BE2C (cell line): ENCODE results near the gene ADGRL3.
"Not testable (repeated sequence)": the region's sequence is repeated elsewhere in the genome, so short reads cannot be mapped to it uniquely, and the experiment has no call there.

Experiments
- DNase-seq: peaks from one replicate; pipeline ENCODE4 v3.0.0-alpha.2; 2020
- H3K27me3 ChIP-seq: fragments of 250-450 bp; sonication (Bioruptor Pico); 2 replicates; pipeline ENCODE4 v1.5.1; 2020; ENCODE audit warnings: mild to moderate bottlenecking
- H3K36me3 ChIP-seq: fragments of 250-450 bp; sonication (Bioruptor Pico); 2 replicates; pipeline ENCODE4 v1.5.1; 2020; ENCODE audit warnings: mild to moderate bottlenecking
- H3K4me1 ChIP-seq: fragments of 250-450 bp; sonication (Bioruptor Pico); 2 replicates; pipeline ENCODE4 v1.5.1; 2020
- H3K4me3 ChIP-seq: 2 replicates; pipeline ENCODE4 v1.5.1; 2011; ENCODE audit warnings: low read depth, low read length
- H3K9me3 ChIP-seq: fragments of 250-450 bp; sonication (Bioruptor Pico); 2 replicates; pipeline ENCODE4 v1.5.1; 2020
- TF ChIP-seq, protein P1 (sequence below): IDR thresholded peaks from 2 replicates; pipeline ENCODE4 v1.5.1; 2012; ENCODE audit warnings: mild to moderate bottlenecking, low read depth, low read length

Gene ADGRL3

DNA sequence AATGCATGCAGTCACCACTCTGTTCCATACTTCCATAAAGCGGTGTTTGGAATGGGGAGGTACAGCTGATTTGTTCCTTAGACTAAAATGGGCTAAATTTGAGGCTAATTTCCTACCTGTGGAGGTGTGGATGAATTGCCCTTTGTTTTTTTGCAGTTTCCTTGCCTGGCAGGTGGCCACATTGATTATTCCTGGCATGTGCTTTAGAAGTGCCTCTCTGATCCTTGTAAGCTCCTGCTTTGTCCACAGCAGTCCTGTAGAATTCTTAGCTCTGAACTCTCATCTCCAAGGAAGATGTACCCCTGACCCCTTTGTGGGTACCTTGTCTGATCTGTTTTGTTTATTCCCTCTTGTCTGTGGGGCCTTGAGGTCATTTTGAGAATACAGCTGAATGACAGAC, 136.8 kb downstream of the ADGRL3 start:
- Histone ChIP-seq H3K4me3 (no peak overlapping the region), H3K27me3 (no peaks in the 10 kb centered on the region), H3K4me1 (no peaks in the 10 kb centered on the region), H3K9me3 (no peaks in the 10 kb centered on the region), H3K36me3 (no peaks in the 10 kb centered on the region)
- no peak for DNase-seq
- TF ChIP-seq, protein P1, sequence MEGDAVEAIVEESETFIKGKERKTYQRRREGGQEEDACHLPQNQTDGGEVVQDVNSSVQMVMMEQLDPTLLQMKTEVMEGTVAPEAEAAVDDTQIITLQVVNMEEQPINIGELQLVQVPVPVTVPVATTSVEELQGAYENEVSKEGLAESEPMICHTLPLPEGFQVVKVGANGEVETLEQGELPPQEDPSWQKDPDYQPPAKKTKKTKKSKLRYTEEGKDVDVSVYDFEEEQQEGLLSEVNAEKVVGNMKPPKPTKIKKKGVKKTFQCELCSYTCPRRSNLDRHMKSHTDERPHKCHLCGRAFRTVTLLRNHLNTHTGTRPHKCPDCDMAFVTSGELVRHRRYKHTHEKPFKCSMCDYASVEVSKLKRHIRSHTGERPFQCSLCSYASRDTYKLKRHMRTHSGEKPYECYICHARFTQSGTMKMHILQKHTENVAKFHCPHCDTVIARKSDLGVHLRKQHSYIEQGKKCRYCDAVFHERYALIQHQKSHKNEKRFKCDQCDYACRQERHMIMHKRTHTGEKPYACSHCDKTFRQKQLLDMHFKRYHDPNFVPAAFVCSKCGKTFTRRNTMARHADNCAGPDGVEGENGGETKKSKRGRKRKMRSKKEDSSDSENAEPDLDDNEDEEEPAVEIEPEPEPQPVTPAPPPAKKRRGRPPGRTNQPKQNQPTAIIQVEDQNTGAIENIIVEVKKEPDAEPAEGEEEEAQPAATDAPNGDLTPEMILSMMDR, result no peak

DNA sequence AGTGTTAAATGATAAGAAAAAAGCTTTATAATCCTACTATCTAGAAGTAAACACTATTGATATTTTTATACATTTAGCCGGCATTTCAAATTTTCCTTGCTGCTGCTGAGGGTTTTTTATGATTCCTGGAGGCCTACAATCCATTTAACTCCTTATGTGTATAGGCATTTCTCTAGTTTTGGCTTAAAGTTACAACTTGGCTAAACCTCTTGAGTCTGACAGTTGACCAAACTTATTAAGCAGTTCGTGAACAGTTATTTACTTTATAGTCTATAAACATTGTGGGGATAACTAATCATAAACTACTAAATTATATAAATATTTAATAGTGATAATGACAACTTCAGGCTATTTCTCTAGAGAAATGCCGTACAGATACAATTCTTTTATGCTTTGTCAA, 141.9 kb downstream of the ADGRL3 start:
- H3K27me3 ChIP-seq, result no peaks in the 10 kb centered on the region
- H3K4me3 ChIP-seq, result no peak overlapping the region
- DNase-seq, result no peak
- H3K4me1 ChIP-seq, result no peaks in the 10 kb centered on the region
- no peaks in the 10 kb centered on the region for H3K36me3 ChIP-seq
- no peaks in the 10 kb centered on the region for H3K9me3 ChIP-seq
- TF ChIP-seq, protein P1, result no peak

DNA sequence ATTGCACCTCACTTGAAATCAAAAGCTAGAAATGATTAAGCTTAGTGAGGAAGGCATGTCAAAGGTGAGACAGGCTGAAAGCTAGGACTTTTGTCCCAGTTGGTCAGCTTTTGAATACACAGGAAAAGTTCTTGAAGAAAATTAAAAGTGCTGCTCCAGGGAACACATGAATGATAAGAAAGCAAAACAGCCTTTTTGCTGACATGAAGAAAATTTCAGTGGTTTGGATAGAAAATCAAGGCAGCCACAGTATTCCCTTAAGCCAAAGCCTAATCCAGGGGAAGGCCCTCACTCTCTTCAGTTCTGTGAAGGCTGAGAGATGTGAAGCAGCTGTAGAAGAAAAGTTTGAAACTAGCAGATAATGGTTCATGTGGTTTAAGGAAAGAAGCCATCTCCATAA, 150.8 kb downstream of the ADGRL3 start:
- Histone ChIP-seq H3K4me3 (no peak overlapping the region), H3K36me3 (no peaks in the 10 kb centered on the region), H3K9me3 (no peaks in the 10 kb centered on the region), H3K27me3 (no peaks in the 10 kb centered on the region), H3K4me1 (no peaks in the 10 kb centered on the region)
- DNase-seq, result no peak
- TF ChIP-seq, protein P1, result no peak

DNA sequence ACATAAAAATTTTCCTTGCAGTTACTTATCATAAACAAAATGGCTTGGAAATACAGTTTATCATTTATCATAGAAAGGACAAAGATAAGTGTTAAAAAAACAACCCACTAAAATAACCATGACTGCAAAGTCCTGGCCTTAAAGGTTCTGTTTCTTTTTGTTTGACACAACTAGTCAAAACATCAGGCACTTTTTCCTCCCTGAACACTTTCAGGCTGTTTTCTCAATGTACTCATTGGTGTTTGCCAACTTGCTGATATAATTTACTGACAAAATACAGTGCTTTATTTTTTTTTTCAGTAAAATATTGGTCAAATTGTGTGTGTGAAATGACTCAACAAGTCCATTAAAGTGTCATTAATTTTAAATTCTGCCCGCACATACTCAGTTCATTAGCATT, 156.6 kb downstream of the ADGRL3 start:
- Histone ChIP-seq H3K4me3 (no peak overlapping the region), H3K4me1 (no peaks in the 10 kb centered on the region), H3K9me3 (no peaks in the 10 kb centered on the region), H3K27me3 (no peaks in the 10 kb centered on the region), H3K36me3 (no peaks in the 10 kb centered on the region)
- TF ChIP-seq, protein P1, result no peak
- no peak for DNase-seq

DNA sequence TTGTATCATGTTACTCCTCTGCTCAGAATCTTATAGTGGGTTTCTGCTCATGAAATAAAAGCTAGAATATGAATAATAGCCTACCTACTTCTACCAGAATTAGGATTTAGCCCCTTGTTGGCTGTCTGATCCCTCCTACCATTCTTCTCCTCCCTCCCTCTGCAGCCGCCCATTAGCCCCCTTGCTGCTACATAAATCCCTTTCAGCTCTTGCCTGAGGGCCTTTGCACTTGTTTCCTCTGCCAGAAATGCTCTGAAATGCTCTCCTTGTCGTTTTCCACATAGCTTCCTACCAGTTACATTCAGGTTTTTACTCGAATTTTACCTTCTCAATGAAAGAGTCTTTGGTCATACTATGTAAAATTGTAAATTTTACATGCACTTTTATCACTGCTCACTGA, 159.2 kb downstream of the ADGRL3 start:
- TF ChIP-seq, protein P1, result no peak
- Histone ChIP-seq H3K27me3 (no peaks in the 10 kb centered on the region), H3K4me1 (no peaks in the 10 kb centered on the region), H3K9me3 (no peaks in the 10 kb centered on the region), H3K36me3 (no peaks in the 10 kb centered on the region), H3K4me3 (no peak overlapping the region)
- no peak for DNase-seq

DNA sequence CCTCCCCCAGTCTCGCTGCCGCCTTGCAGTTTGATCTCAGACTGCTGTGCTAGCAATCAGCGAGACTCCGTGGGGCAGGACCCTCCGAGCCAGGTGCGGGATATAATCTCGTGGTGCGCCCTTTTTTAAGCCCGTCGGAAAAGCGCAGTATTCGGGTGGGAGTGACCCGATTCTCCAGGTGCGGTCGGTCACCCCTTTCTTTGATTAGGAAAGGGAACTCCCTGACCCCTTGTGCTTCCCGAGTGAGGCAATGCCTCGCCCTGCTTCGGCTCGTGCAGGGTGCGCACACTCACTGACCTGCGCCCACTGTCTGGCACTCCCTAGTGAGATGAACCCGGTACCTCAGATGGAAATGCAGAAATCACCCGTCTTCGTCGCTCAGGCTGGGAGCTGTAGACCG, 172.7 kb downstream of the ADGRL3 start:
- H3K9me3 ChIP-seq, H3K4me1 ChIP-seq, H3K36me3 ChIP-seq, H3K4me3 ChIP-seq, DNase-seq, H3K27me3 ChIP-seq: not testable (repeated sequence)

DNA sequence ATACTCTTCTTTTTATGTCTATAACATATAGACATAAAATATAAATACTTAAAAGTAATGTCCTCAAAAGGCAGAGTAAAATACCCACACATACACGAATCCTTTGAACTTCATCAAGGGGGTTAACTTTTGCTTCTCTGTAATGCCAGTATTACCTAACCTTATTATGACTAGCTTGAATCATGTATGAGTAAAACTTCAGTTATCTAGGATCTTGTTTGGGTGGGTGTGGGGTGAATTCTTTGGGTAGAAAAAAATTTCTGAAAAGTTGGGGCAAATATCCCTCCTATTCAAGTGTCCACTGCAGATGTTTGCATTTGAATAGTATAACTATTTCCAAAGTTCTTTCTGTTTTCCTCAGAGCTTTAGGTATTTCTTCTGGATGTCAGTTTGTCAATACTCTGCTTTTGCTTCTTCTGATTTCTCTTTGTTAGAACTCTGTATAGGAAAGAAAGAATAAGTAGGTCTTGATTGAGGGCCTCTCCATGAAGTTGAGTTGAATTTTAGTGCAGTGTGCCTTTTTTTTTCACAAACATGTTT, 173.8 kb downstream of the ADGRL3 start:
- DNase-seq, result no peak
- H3K4me3 ChIP-seq, result no peak overlapping the region
- TF ChIP-seq, protein P1, result no peak
- H3K27me3 ChIP-seq, result no peaks in the 10 kb centered on the region
- H3K36me3 ChIP-seq, result no peaks in the 10 kb centered on the region
- H3K4me1 ChIP-seq, result no peaks in the 10 kb centered on the region
- no peaks in the 10 kb centered on the region for H3K9me3 ChIP-seq
